ENCODE results near the gene NPTXR. TPM values are rescaled to one million over a fixed set of nuclear protein-coding genes. Genes with fewer than 3 reads are reported as not detected.

The NPTXR gene
- total and polyA plus RNA-seq, 10 of the 15 experiments (the other 5 are each of a cell fraction or from before 2014, with no cell fraction given): 0.02 to 0.38 (median 0.07) TPM; not detected in 2

DNA sequence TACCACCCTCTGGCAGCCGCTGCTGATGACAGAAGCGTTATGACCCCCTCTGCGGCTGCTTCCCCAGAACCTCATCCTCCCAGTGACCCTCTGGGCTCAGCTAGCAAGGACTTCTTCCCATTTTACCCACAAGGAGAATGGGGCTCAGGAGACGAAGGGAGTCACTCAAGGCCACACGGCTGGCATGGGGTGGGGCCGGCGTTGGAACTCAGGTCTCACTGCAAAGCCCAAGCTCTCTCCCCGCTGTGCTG lies 71.3 kb downstream of the NPTXR start:
- in situ Hi-C loops (cut with MboI): no loop called here
- no peaks in the 10 kb centered on the region for H3K4me1 ChIP-seq (ENCODE audit: control insufficient read depth, insufficient read depth, low read length)
- POLR2A ChIA-PET: no interaction called here
- H3K79me2 ChIP-seq (ENCODE audit: control insufficient read depth, insufficient read depth, low read length): no peaks in the 10 kb centered on the region
- H4K20me1 ChIP-seq (ENCODE audit: control insufficient read depth, insufficient read depth): no peaks in the 10 kb centered on the region
- FAIRE-seq (no peak), DNase-seq (ENCODE audit: low read depth, low spot score) (no peak), ATAC-seq (no peak)
- no peak overlapping the region for H3K27ac ChIP-seq (ENCODE audit: control insufficient read depth, insufficient read depth)
- RAD21 ChIA-PET (ENCODE audit: unreplicated experiment): no interaction called here
- no peak overlapping the region for H2AFZ ChIP-seq (ENCODE audit: control insufficient read depth, low read depth, low read length)
- TF ChIP-seq MXI1 (IDR thresholded peaks at IDR 0.05; ENCODE audit: low read depth, low read length): no peak
- TF ChIP-seq HDGF (IDR thresholded peaks at IDR 0.05): no peak
- TF ChIP-seq CHD1 (IDR thresholded peaks at IDR 0.05; ENCODE audit: low read depth, low read length): no peak
- H3K4me2 ChIP-seq (ENCODE audit: control insufficient read depth, insufficient read depth): no peak overlapping the region
- CTCF ChIA-PET: no interaction called here
- H3K9ac ChIP-seq (ENCODE audit: control insufficient read depth, insufficient read depth, low read length): no peak overlapping the region
- intact Hi-C loops (cut with micrococcal nuclease; ENCODE audit: unreplicated experiment): no loop called here
- no TSS peak for BruUV-seq (replicated peaks)
- H3K36me3 ChIP-seq (ENCODE audit: control insufficient read depth in 2 of 2, insufficient read depth in 2 of 2, low read length in 1 of 2): no peaks in the 10 kb centered on the region
- SMC1A ChIA-PET (ENCODE audit: uncharacterized antibody, unreplicated experiment): no interaction called here
- no peak overlapping the region for H3K4me3 ChIP-seq
- no peaks in the 10 kb centered on the region for H3K9me3 ChIP-seq (replicated peaks; ENCODE audit: control insufficient read depth, insufficient read depth, low read length)
- H3K27me3 ChIP-seq (replicated peaks in 1 of 2; ENCODE audit: control insufficient read depth in 2 of 2, insufficient read depth in 2 of 2, low read length in 1 of 2): no peaks in the 10 kb centered on the region
- WGBS (ENCODE audit: insufficient coverage, insufficient replicate concordance, low lambda C conversion rate, missing lambda C conversion rate): 60% methylated on average over 8 of the region's 8 CpGs

- in situ Hi-C loops (cut with MboI) (no loop called here), intact Hi-C loops (cut with micrococcal nuclease; ENCODE audit: unreplicated experiment) (no loop called here)
- H3K4me3 ChIP-seq: no peak overlapping the region
- FAIRE-seq (no peak), DNase-seq (ENCODE audit: low read depth, low spot score) (no peak), ATAC-seq (no peak)
- no peak overlapping the region for H3K9ac ChIP-seq (ENCODE audit: control insufficient read depth, insufficient read depth, low read length)
- RAD21 ChIA-PET (ENCODE audit: unreplicated experiment): interaction anchor here (1.5 to 2.5 kb wide), 3 partner anchors 36 to 233 kb away, joined by 3 to 23 read pairs (median 19); no protein-coding TSS in a partner anchor
- BruUV-seq (replicated peaks): no TSS peak
- H3K79me2 ChIP-seq (ENCODE audit: control insufficient read depth, insufficient read depth, low read length): no peaks in the 10 kb centered on the region
- 58% methylated on average over 15 of the region's 16 CpGs for WGBS (ENCODE audit: insufficient coverage, insufficient replicate concordance, low lambda C conversion rate, missing lambda C conversion rate)
- POLR2A ChIA-PET: interaction anchor here (1.0 kb wide), 1 partner anchor 356 kb away, joined by 3 read pairs; no protein-coding TSS in a partner anchor
- no peak overlapping the region for H3K4me2 ChIP-seq (ENCODE audit: control insufficient read depth, insufficient read depth)
- H2AFZ ChIP-seq (ENCODE audit: control insufficient read depth, low read depth, low read length): no peak overlapping the region
- H3K36me3 ChIP-seq (ENCODE audit: control insufficient read depth in 2 of 2, insufficient read depth in 2 of 2, low read length in 1 of 2): no peaks in the 10 kb centered on the region
- CTCF ChIA-PET: interaction anchor here (2.6 to 4.8 kb wide), 3 partner anchors 23 to 233 kb away, joined by 16 to 33 read pairs (median 17); no protein-coding TSS in a partner anchor
- no peaks in the 10 kb centered on the region; a peak in 1 of 4 replicates for H3K27me3 ChIP-seq (replicated peaks in 1 of 2; ENCODE audit: control insufficient read depth in 2 of 2, insufficient read depth in 2 of 2, low read length in 1 of 2)
- no peak overlapping the region for H3K27ac ChIP-seq (ENCODE audit: control insufficient read depth, insufficient read depth)
- SMC1A ChIA-PET (ENCODE audit: uncharacterized antibody, unreplicated experiment): interaction anchor here (2.2 kb wide), 1 partner anchor 233 kb away, joined by 8 read pairs; no protein-coding TSS in a partner anchor
- no peaks in the 10 kb centered on the region for H4K20me1 ChIP-seq (ENCODE audit: control insufficient read depth, insufficient read depth)
- H3K9me3 ChIP-seq (replicated peaks; ENCODE audit: control insufficient read depth, insufficient read depth, low read length): no peaks in the 10 kb centered on the region
- H3K4me1 ChIP-seq (ENCODE audit: control insufficient read depth, insufficient read depth, low read length): no peaks in the 10 kb centered on the region
- TF ChIP-seq IKZF2 (IDR thresholded peaks at IDR 0.05) (no peak), CEBPB (IDR thresholded peaks at IDR 0.05; ENCODE audit: borderline replicate concordance in 1 of 2, low read depth in 2 of 2, low read length in 2 of 2) (no peak), SPI1 (IDR thresholded peaks at IDR 0.05; ENCODE audit: borderline replicate concordance, insufficient read depth, low read depth, low read length) (no peak), CREB1 (IDR thresholded peaks at IDR 0.05; ENCODE audit: low read depth) (no peak)
- TF ChIP-seq, protein P1, sequence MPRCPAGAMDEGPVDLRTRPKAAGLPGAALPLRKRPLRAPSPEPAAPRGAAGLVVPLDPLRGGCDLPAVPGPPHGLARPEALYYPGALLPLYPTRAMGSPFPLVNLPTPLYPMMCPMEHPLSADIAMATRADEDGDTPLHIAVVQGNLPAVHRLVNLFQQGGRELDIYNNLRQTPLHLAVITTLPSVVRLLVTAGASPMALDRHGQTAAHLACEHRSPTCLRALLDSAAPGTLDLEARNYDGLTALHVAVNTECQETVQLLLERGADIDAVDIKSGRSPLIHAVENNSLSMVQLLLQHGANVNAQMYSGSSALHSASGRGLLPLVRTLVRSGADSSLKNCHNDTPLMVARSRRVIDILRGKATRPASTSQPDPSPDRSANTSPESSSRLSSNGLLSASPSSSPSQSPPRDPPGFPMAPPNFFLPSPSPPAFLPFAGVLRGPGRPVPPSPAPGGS (IDR thresholded peaks at IDR 0.05; ENCODE audit: borderline replicate concordance, insufficient read depth, low read depth, low read length, poor library complexity, severe bottlenecking): no peak
- TF ChIP-seq, protein P2, sequence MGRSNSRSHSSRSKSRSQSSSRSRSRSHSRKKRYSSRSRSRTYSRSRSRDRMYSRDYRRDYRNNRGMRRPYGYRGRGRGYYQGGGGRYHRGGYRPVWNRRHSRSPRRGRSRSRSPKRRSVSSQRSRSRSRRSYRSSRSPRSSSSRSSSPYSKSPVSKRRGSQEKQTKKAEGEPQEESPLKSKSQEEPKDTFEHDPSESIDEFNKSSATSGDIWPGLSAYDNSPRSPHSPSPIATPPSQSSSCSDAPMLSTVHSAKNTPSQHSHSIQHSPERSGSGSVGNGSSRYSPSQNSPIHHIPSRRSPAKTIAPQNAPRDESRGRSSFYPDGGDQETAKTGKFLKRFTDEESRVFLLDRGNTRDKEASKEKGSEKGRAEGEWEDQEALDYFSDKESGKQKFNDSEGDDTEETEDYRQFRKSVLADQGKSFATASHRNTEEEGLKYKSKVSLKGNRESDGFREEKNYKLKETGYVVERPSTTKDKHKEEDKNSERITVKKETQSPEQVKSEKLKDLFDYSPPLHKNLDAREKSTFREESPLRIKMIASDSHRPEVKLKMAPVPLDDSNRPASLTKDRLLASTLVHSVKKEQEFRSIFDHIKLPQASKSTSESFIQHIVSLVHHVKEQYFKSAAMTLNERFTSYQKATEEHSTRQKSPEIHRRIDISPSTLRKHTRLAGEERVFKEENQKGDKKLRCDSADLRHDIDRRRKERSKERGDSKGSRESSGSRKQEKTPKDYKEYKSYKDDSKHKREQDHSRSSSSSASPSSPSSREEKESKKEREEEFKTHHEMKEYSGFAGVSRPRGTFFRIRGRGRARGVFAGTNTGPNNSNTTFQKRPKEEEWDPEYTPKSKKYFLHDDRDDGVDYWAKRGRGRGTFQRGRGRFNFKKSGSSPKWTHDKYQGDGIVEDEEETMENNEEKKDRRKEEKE (IDR thresholded peaks at IDR 0.05): no peak
These were observed 73.4 kb downstream of the NPTXR start for GRCh38 chr22:38770257-38770949.

Data from GM12878 (cell line).